Measurements from ENCODE around the gene VMP1. TPM values are rescaled to one million over a fixed set of nuclear protein-coding genes. Genes with fewer than 3 reads are reported as not detected.
A peak's percentile ranks its signal among the peaks of the same experiment; 100 is the strongest.
"Not testable (repeated sequence)": the region's sequence is repeated elsewhere in the genome, so short reads cannot be mapped to it uniquely, and the experiment has no call there.

VMP1 gene
- polyA plus RNA-seq, 4 donors, result 77.6 to 113 (median 99.2) TPM

DNA sequence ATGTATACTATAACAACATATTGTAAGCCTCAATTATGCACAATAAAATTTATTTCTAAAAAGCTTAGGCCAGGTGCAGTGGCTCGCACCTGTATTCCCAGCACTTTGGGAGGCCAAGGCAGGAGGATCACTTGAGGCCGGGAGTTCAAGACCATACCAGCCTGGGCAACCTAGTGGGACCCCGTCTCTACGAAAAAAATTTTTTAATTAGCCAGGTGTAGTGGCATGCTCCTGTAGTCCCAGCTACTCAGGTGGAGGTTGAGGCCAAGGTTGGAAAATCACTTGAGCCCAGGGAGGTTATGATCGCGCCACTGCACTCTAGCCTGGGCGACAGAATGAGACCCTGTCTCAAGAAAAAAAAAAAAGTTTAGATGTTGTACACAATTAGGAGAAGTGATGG is 45.5 kb downstream of the VMP1 start:
- no peak for DNase-seq (ENCODE audit: low read depth in 4 of 4, low spot score in 3 of 4)

DNA sequence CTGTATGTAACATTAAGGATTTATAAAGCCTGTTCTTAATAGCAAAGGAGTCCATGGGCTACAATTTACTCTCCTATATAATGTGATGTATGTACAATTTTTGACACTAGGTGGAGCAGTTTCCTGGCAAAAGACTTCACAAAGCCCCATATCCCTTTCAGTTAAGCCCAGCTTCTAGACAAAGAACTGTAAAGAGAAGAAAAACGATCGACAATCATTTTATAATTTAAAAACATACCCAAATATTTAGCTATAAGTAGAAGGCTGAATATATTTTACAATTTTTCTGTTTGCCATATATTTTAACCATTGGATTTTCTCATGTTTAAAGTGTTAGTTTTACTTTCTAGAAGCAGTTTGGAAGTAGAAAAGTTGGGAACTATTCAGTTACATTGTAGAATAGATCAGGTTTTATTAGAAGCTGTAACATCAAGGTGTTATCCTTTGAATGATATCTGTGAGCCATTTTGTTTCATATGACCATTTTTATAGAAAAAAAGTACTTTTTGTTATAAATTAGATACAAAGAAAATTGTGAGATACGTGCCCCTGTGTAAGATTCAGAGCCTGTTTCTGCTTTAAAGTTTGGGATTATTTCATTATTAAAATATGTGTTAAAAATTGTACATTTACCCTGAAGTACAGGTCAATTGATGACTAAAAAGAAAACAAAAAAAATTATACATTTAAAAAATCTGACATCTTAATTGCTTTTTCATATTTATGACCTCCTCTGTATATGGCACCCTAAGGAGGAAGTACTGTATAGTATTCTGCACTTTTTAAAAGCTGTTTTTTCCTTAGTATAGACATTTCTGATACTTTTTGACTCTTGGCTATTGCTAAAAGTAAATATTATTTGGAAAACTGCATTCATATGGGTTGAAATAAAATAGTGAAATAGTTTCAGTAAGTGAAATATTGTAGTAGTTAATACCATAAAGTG is 46.3 kb downstream of the VMP1 start:
- peak; percentile 74 to 81 (median 80) for DNase-seq (ENCODE audit: low read depth in 4 of 4, low spot score in 3 of 4)

DNA sequence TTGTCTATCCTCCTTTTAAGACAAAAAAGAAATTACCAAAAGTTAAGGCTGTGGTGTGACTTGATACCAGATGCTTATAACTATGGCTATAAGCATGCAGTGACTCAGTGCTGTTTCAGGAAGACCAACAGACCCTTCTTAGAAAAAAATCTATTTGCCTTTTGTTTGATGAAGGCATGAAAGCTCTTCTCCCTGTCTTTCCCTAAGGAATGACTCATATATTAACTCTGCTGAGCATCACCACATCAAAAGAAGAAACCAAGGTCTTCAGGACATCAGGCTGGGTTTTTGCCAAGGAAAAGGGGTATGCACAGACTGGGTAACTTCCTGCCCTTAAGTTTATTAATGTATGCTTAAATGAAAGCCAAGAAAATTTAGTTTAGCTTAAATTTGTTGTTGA is 47.1 kb downstream of the VMP1 start:
- no peak for DNase-seq (ENCODE audit: low read depth in 4 of 4, low spot score in 3 of 4)

DNA sequence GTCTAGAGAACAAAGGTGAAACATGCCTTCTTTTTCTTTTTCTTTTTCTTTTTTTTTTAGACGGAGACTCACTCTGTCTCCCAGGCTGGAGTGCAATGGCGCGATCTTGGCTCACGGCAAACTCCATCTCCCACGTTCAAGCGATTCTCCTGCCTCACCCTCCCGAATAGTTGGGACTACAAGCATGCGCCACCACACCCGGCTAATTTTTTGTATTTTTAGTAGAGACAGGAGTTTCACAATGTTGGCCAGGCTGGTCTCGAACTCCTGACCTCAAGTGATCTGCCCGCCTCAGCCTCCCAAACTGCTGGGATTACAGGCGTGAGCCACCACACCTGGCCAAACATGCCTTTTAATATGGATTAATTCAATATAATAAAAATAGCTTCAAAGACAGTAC is 47.6 kb downstream of the VMP1 start:
- not testable (repeated sequence) for DNase-seq (ENCODE audit: low read depth in 4 of 4, low spot score in 3 of 4)

DNA sequence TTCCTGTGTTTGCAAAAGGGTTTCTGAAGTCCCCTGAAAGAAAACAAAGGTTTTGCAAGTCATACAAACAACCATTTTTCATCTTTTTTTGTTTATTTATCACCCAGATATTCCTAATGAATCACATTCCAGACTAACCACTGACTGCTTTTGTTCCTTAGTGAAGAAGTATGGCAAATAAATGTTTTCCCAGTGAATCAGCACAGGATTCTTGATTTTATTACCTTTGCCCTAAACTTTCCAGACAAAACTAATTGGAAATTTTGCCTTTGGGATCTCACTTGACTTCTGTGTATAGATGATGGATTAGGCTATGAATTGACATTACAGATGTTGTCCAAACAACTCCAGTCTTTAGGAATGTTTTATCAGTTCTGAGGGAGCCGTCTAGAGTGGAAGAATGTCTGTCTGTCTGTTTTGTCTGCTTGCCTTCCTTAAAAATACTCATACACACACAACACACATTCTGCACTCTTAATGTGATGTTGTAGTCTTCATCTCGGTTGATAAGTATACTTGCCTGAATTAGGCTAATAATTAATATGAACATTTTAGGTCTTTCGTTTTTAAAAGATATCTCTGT is 48.9 kb downstream of the VMP1 start:
- DNase-seq (ENCODE audit: low read depth in 4 of 4, low spot score in 3 of 4), result no peak

DNA sequence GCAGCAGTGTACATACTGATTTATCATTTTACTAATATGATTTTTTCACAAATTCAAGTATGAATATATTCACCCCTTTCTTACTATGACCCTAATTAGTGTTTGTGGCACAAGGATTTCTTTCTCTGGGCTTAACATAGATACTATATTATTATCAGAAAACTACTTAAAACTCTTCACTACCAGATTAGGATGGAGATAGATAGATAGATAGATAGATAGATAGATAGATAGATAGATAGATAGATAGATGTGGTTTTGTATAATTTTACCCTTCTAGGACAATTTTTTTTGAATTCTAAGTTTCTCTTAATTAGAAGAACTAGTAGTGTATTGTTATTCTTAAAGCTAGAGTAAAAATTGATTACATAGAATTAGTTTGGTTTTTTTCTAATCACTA is 49.6 kb downstream of the VMP1 start:
- no peak for DNase-seq (ENCODE audit: low read depth in 4 of 4, low spot score in 3 of 4)

DNA sequence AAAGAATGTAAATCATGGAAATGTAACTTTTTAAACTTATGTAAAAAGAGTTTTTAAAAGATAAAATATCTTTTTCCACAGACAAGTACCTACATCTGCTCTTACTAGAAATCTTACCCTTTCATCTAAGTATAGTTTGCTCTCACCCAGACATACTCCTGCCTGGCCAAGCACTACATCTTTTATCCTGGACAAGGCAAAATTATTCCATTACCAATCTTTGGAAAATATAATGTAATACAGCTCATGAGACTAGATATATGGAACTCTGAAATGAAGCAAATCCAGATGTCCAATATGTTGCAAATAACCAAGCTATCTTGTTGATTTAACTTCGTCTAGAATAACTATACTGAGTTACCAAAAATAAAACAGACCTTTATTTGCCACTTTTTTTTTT is 50.0 kb downstream of the VMP1 start:
- DNase-seq (ENCODE audit: low read depth in 4 of 4, low spot score in 3 of 4), result no peak

DNA sequence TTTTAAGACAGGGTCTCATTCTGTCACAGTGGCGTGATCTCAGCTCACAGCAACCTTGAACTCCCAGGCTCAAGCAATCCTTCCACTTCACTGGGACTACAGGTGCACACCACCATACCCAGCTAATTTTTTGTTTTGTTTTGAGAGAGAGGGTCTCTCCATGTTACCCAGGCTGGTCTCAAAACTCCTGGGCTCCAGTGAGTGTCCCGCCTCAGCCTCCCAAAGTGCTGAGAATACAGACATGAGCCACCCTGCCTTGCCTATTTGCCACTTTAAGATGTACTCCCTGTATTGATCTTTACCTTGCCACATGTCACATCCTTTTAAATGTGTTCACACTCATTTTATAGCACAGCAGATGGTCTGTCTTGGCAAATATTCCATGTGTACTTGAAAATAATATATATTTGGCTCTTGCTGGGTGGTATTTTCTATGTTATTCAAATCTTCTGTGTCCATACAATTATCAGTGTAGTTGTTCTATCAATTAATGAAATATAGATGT is 50.5 kb downstream of the VMP1 start:
- DNase-seq (ENCODE audit: low read depth in 4 of 4, low spot score in 3 of 4), result no peak

DNA sequence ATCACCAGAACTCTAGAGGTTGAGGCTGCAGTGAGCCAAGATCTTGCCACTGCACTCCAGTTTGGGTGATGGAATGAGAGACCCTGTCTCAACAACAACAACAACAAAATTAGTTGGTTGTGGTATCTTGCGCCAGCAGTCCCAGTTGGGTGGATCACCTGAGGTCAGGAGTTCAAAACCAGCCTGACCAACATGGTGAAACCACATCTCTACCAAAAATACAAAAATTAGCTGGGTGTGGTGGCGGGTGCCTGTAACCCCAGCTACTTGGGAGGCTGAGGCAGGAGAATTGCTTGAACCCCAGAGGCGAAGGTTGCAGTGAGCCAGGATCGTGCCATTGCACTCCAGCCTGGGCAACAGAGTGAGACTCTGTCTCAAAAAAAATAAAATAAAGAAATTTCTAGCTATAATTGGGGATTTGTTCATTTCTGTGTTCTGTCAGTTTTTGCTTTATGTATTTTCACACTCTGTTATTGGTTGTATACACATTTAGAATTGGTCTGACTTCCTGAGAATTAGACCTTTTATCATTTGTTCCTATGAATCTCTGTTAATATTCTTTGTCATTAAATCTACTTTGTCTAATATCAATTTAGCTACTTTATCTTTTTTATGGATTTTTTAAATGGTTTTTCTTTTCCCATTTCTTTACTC is 51.7 kb downstream of the VMP1 start:
- not testable (repeated sequence) for DNase-seq (ENCODE audit: low read depth in 4 of 4, low spot score in 3 of 4)

DNA sequence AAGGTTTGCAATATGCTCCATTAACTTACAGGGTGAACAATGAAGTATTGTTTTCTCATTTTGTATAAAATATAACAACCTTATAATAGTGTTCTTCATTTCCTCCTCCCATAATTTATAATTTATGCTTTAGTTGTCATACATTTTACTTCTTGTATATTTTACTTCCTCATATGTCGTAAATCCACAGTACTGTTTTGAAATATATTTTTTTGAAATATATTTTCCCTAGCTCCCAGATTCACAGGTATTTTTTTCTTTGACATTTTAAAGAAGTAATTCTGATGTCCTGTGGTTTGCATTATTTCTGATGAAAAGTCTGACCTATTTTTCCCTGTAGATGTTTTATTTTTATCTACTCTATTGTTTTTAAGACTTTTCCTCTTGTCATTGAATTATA is 52.7 kb downstream of the VMP1 start:
- no peak for DNase-seq (ENCODE audit: low read depth in 4 of 4, low spot score in 3 of 4)

DNA sequence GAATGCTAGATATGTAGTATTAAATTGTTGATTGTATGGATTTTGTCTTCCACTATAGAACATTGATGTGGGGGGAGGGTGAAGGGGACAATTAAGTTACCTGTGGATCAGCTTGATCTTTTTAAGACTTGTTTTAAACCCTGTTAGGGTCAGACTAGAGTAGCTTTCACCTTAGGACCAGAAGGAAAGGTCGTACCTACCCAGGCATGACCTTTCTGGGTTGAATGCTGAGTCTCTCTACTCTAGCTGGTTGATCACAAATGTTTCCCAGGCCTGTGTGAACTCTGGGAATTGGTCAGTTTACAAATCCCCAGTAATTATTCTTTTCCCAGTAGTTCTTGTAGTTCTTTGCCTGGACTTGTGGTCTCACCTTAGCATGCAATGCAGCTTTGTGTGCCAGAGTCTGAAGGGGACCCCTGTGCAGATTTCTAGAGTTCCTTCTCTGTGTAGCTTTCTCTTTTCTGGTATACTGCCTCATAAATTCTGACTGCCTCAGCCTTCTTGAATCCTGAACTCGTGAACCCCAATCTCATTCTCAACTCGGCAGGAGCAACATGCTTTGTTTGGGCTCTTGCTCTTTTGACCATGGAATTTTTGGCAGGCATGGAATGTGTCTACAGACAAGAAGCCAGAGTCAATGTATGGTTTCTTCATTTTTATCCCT is 54.1 kb downstream of the VMP1 start:
- peak in 1 of 4 donors; percentile 22 for DNase-seq (ENCODE audit: low read depth in 4 of 4, low spot score in 3 of 4)

DNA sequence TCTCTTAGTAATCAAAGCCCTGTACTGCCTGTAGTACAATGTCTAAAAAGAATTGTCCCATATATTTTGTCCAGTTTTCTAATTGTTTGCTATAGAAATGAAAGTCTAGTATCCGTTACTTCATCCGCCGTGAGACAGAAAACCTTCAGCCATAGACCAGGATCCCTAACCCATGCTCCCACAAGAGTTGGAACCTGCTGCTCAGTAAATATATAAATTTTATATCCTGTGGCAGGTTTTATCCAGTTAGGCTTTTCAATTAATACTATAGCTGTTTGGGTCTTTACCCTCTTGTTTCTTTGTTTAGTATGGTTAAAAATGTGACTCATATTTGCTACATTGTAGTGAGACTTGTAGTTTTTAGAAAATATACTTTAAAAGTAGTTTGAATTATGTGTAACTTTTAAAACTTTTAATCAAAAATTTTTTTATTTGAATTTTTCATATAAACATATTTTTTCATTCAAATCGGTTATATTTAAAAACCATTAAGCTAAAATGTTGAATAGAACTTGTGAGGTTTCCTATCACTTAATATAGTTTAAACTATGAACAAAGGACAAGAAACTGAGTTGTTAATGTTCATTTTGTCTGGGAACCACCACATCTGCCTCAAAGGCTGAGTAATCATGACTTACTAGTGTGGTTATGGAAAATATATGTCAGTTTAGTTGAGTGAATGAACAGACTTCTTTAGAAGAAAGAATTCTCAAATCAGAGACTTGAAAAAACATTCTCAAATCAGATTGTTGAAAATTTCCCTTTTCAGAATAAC is 54.8 kb downstream of the VMP1 start:
- DNase-seq (ENCODE audit: low read depth in 4 of 4, low spot score in 3 of 4), result no peak

DNA sequence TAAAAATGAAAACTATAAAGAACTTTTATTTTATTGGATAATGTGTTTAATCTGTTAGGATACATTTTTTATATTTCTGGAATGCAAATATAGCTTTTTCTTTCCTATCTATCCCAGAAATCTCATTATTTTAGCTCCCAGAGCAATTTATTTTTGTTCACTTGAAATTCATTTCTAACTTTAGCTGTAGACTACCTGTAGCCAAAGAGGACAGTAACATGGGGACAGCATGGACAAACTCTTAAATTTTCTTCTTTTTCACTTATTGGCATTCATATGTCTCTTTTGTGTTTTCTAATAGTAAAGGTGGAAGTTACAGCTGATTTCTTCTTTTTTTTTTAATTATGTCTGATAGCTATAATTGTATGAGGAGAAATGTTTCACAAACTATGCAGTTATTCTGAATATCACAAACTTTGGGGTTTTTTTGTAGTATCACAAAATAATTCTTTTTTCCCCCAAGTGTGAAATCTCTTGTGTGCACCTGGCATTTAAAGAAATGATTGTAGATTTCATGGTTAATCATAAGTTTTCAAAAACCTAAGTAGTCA is 55.4 kb downstream of the VMP1 start:
- no peak for DNase-seq (ENCODE audit: low read depth in 4 of 4, low spot score in 3 of 4)

DNA sequence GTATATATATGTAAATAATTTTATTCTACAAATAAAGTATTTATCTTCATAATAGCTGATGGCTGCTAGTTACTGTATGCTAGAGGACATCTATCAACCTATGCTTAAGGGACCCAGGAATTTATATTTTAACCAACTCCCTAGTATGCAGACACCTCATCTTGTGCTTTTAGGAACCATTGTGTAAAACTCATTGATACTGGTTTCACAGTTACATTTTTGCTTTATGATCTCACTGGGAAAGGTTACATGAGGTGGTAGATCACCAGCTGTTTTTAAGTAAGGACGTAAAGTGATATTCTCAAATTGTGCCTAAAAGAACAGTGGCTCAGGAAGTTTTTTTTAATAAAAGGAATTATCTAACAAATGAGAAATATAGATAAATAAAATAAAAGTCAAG is 56.4 kb downstream of the VMP1 start:
- DNase-seq (ENCODE audit: low read depth in 4 of 4, low spot score in 3 of 4), result no peak

DNA sequence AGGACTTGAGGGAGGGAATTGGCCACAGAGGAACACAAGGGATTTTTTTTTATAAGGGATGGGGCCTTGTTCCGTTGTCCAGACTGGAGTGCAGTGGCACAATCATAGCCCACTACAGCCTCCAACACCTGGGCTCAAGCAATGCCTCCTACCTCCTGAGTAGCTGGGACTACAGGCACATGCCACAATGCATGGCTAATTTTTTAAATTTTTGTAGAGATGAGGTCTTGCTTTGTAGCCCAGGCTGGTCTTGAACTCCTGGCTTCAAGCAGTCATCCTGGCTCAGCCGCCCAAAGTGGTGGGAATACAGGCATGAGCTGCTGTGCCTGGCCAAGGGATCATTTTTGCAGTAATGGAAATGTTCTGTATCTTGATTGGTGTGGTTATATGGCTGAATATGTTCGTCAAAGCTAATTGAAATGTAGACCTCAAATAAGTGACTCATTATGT is 56.9 kb downstream of the VMP1 start:
- no peak for DNase-seq (ENCODE audit: low read depth in 4 of 4, low spot score in 3 of 4)

DNA sequence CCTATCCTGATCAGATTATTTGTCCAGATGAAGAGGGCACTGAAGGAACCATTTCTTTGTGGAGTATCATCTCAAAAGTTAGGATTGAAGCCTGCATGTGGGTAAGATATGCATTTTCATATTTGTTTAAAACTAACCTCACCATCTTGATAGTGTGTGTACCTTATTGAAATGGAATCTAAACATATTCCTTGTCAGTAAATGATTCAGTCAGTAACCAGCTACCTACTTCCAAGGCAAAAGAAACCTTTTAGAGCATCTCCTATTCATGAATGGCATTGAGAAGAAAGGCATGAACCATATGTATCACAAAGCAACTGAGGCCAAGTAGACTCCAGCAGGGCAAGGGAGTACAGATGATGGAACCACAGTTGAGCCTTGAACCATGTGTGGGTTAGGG is 57.6 kb downstream of the VMP1 start:
- no peak for DNase-seq (ENCODE audit: low read depth in 4 of 4, low spot score in 3 of 4)

DNA sequence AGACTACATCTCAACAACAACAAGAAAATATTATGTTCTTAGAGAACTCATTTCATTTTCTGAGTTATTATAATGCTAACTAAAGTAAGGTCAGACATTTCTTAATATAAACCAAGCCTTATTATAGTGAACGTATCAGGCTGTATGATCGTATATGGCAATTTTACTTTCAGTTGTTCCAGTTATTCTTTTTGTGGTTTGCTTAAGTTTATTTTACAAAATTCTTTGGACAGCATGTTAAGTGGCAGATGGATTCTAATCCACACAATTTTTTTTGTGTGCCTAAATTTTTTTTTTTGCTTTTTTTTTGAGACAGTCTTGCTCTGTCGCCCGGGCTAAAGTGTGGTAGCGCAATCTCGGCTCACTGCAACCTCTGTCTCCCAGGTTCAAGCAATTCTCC is 59.0 kb downstream of the VMP1 start:
- DNase-seq (ENCODE audit: low read depth in 4 of 4, low spot score in 3 of 4), result no peak

DNA sequence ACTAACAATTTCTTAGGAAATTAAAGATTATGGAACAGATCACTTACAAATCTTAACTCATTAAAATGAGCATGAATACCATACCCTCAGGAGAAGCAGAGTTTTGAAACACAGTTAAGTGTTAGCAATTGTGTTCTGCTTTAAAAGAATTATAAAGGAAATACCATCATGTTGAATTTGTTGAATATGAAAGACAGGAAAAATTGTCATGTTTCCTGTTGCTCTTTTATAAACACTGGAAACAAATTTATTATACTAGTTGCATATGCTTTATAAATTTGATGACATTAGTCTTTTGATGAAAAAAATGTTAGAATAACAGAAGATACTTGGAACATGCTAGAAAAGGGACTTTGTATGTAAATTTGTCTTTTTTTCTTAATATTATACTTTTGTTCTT is 59.7 kb downstream of the VMP1 start:
- no peak for DNase-seq (ENCODE audit: low read depth in 4 of 4, low spot score in 3 of 4)

DNA sequence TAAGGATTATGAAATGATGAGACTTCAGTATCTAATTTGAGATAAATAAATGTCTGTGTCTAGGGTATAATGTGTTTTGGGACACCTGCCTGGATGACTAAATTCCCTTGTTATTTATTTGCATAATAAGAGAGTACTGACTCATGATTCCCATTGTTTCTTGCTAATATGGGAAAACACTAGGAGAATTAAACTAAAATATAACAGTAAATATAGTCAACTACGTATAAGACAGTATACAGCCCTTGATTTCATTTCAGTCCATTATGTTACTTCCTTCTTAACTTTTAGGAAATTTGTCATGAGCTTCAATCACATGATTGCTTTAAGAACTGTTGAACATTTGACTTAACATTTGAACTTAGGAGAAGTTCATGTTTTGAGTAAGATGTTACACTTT is 62.4 kb downstream of the VMP1 start:
- no peak for DNase-seq (ENCODE audit: low read depth in 4 of 4, low spot score in 3 of 4)

DNA sequence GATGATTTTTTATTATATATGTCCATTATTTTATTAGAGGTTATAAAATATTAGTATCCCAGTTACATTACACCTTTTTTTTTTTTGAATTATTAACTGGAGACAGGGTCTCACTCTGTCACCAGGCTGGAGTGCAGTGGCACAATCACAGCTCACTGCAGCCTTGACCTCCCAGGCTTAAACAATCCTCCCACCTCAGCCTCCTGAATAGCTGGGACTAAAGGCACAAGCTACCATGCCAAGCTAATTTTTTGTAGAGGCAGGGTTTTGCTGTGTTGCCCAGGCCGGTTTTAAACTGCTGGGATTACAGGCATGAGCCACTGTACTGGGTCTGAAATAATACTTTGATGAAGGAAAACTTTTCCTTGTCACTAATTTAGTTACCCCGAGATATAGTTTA is 63.6 kb downstream of the VMP1 start:
- DNase-seq (ENCODE audit: low read depth in 4 of 4, low spot score in 3 of 4), result no peak
